ENCODE results near the gene EYS. TPM values are rescaled to one million over a fixed set of nuclear protein-coding genes. Genes with fewer than 3 reads are reported as not detected.

EYS gene
- total RNA-seq, 1 experiment from 2014 or later, result not detected

- no peak overlapping the region for H2AK5ac ChIP-seq (ENCODE audit: insufficient read length, low read length)
- no peak overlapping the region for H4K5ac ChIP-seq (ENCODE audit: insufficient read length, low read depth, low read length)
- H2BK20ac ChIP-seq (ENCODE audit: low read depth, low read length, poor library complexity, severe bottlenecking), result no peak overlapping the region
- no peaks in the 10 kb centered on the region for H3K9me3 Mint-ChIP-seq
- no peak overlapping the region for H3K18ac ChIP-seq (ENCODE audit: insufficient read length, low read depth, low read length)
- H4K20me1 ChIP-seq (ENCODE audit: control insufficient read depth, insufficient read depth, insufficient read length), result no peaks in the 10 kb centered on the region
- DNase-seq, result no peak
- H3K4ac ChIP-seq (ENCODE audit: low read depth, low read length), result no peak overlapping the region
- no peaks in the 10 kb centered on the region for H3K4me1 ChIP-seq (ENCODE audit: insufficient read depth, low read length)
- no peak overlapping the region for H3K9ac ChIP-seq (ENCODE audit: extremely low read depth, insufficient read length, low read length)
- H2BK5ac ChIP-seq (ENCODE audit: insufficient read length, low read length), result no peak overlapping the region
- H3K9me3 ChIP-seq (ENCODE audit: control insufficient read depth, low read depth, low read length), result no peaks in the 10 kb centered on the region
- no peak overlapping the region for H3K14ac ChIP-seq (ENCODE audit: insufficient read depth, low read length)
- H2BK12ac ChIP-seq (ENCODE audit: insufficient read length, low read depth, low read length), result no peak overlapping the region
- H3K23ac ChIP-seq (ENCODE audit: insufficient read length, low read depth, low read length), result no peak overlapping the region
- no CpG with 5 or more reads among the region's 2 CpGs for WGBS (ENCODE audit: extremely low coverage, insufficient read length, low lambda C conversion rate)
- H3K27me3 ChIP-seq (ENCODE audit: insufficient read depth, low read length), result no peaks in the 10 kb centered on the region
- peak overlapping the region in 1 of 3 experiments; percentile 19; a peak in 1 of 7 replicates for H3K27ac Mint-ChIP-seq
- H2BK120ac ChIP-seq (ENCODE audit: low read depth, low read length, poor library complexity, severe bottlenecking), result no peak overlapping the region
- no peak overlapping the region for H3K4me3 Mint-ChIP-seq
- no peaks in the 10 kb centered on the region; a peak in 1 of 4 replicates for H3K4me1 Mint-ChIP-seq
- H4K8ac ChIP-seq (replicated peaks; ENCODE audit: insufficient read length, low read depth, low read length), result no peak overlapping the region
- no peak overlapping the region for H2BK15ac ChIP-seq (ENCODE audit: low read depth, low read length)
- no peak overlapping the region for H3K56ac ChIP-seq (ENCODE audit: insufficient read length, low read depth, low read length)
- H3K23me2 ChIP-seq (ENCODE audit: insufficient read length, low read depth, low read length, poor library complexity, severe bottlenecking), result no peaks in the 10 kb centered on the region
- H3K36me3 Mint-ChIP-seq (ENCODE audit: insufficient read depth in 1 of 3, low read depth in 3 of 3), result no peaks in the 10 kb centered on the region
- no peak overlapping the region for H2AFZ ChIP-seq (ENCODE audit: low read length)
- H3K27me3 Mint-ChIP-seq (ENCODE audit: low read depth), result no peaks in the 10 kb centered on the region
- TF ChIP-seq, protein P1, sequence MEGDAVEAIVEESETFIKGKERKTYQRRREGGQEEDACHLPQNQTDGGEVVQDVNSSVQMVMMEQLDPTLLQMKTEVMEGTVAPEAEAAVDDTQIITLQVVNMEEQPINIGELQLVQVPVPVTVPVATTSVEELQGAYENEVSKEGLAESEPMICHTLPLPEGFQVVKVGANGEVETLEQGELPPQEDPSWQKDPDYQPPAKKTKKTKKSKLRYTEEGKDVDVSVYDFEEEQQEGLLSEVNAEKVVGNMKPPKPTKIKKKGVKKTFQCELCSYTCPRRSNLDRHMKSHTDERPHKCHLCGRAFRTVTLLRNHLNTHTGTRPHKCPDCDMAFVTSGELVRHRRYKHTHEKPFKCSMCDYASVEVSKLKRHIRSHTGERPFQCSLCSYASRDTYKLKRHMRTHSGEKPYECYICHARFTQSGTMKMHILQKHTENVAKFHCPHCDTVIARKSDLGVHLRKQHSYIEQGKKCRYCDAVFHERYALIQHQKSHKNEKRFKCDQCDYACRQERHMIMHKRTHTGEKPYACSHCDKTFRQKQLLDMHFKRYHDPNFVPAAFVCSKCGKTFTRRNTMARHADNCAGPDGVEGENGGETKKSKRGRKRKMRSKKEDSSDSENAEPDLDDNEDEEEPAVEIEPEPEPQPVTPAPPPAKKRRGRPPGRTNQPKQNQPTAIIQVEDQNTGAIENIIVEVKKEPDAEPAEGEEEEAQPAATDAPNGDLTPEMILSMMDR (conservative IDR thresholded peaks at IDR 0.05), result no peak
- H3K4me2 ChIP-seq (ENCODE audit: insufficient read depth, insufficient read length, low read length), result no peak overlapping the region
- no peak overlapping the region for H3T11ph ChIP-seq (ENCODE audit: low read length)
- no peaks in the 10 kb centered on the region for H3K79me2 ChIP-seq (ENCODE audit: insufficient read depth, low read length)
- no peak overlapping the region for H3K27ac ChIP-seq (ENCODE audit: insufficient read length, low read depth, low read length)
- H3K79me1 ChIP-seq (ENCODE audit: insufficient read depth, low read depth, low read length, poor library complexity, severe bottlenecking), result no peaks in the 10 kb centered on the region
- H4K91ac ChIP-seq (ENCODE audit: insufficient read length, low read depth, low read length), result no peak overlapping the region
Measured at GRCh38 chr6:64476935-64477334, 1230.1 kb downstream of the EYS start.
